GM10847 (cell line): Measurements from ENCODE around the gene DPP8.
A peak's percentile ranks its signal among the peaks of the same experiment; 100 is the strongest.

ENCODE experiments used
- POLR2A ChIP-seq: IDR thresholded peaks from 2 replicates; pipeline ENCODE4 v1.6.1; 2011; ENCODE audit not compliant: insufficient read length; ENCODE audit errors: extremely low read depth

The DPP8 gene

GRCh38 chr15:65516997-65517865, at the start of gene DPP8:
TSS of gene DPP8 (minus strand) at chr15:65517689. CDS start at chr15:65512553, 5,136 bp downstream.
- TF ChIP-seq POLR2A: peak; percentile 77

- TF ChIP-seq POLR2A: no peak
Measured at GRCh38 chr15:65561934-65562333, 44.4 kb upstream of the DPP8 start.

- no peak for TF ChIP-seq POLR2A
Measured at GRCh38 chr15:65559941-65560340, 42.5 kb upstream of the DPP8 start.

- no peak for TF ChIP-seq POLR2A
Measured at GRCh38 chr15:65558997-65559760, 41.7 kb upstream of the DPP8 start.

- no peak for TF ChIP-seq POLR2A
Measured at GRCh38 chr15:65558336-65558735, 40.8 kb upstream of the DPP8 start.

- TF ChIP-seq POLR2A: no peak
Measured at GRCh38 chr15:65556622-65557021, 39.1 kb upstream of the DPP8 start.

- TF ChIP-seq POLR2A: no peak
Measured at GRCh38 chr15:65553691-65554090, 36.2 kb upstream of the DPP8 start.

GRCh38 chr15:65551183-65551582, 33.7 kb upstream of the DPP8 start:
- TF ChIP-seq POLR2A: no peak

- no peak for TF ChIP-seq POLR2A
Measured at GRCh38 chr15:65550681-65551098, 33.2 kb upstream of the DPP8 start.

- no peak for TF ChIP-seq POLR2A
Measured at GRCh38 chr15:65547841-65548240, 30.4 kb upstream of the DPP8 start.

GRCh38 chr15:65541231-65541820, 23.8 kb upstream of the DPP8 start:
- TF ChIP-seq POLR2A: no peak

GRCh38 chr15:65540314-65540713, 22.8 kb upstream of the DPP8 start:
- TF ChIP-seq POLR2A: no peak

- no peak for TF ChIP-seq POLR2A
Measured at GRCh38 chr15:65535192-65535591, 17.7 kb upstream of the DPP8 start.

GRCh38 chr15:65533057-65533756, 15.7 kb upstream of the DPP8 start:
- no peak for TF ChIP-seq POLR2A

- no peak for TF ChIP-seq POLR2A
Measured at GRCh38 chr15:65532738-65533051, 15.2 kb upstream of the DPP8 start.

- peak; percentile 79 for TF ChIP-seq POLR2A
Measured at GRCh38 chr15:65530318-65531111, 13.0 kb upstream of the DPP8 start, which contains the start of gene HACD3. TSS of gene HACD3 (plus strand) at chr15:65530463. CDS start at chr15:65530632, 169 bp downstream.
